CD8-positive, alpha-beta memory T cell (primary cell): ENCODE data around the gene S100A1. TPM values are rescaled to one million over a fixed set of nuclear protein-coding genes. Genes with fewer than 3 reads are reported as not detected.
A peak's percentile ranks its signal among the peaks of the same experiment; 100 is the strongest.

Source experiments
- CTCF ChIA-PET: fragments of 350-600 bp; sonication (Branson Sonifier 250); formaldehyde crosslinking; loops from one replicate; lab custom pipeline; 2021; ENCODE audit warnings: antibody characterized with exemption; lab: Charles Lee
- POLR2A ChIA-PET: fragments of 350-600 bp; sonication (Branson Sonifier 250); formaldehyde crosslinking; loops from one replicate; lab custom pipeline; 2021; ENCODE audit warnings: antibody characterized with exemption; lab: Charles Lee
- DNase-seq, 5 donors: peaks; one replicate each; pipeline versions ENCODE4 v3.0.0 to v3.0.0-alpha.2; 2020 to 2022; ENCODE audit warnings: mixed read lengths in 1 of 5
- H3K27ac ChIP-seq: one replicate; pipeline ENCODE4 v1.7.0; 2013; ENCODE audit warnings: low read depth, mild to moderate bottlenecking, low read length, moderate library complexity
- H3K27me3 ChIP-seq: 2 replicates; pipeline ENCODE4 v1.7.0; 2013; ENCODE audit warnings: low read length, mild to moderate bottlenecking; ENCODE audit not compliant: insufficient read depth, poor library complexity, severe bottlenecking
- H3K36me3 ChIP-seq: 2 replicates; pipeline ENCODE4 v1.7.0; 2013; ENCODE audit warnings: mild to moderate bottlenecking, low read length, moderate library complexity; ENCODE audit not compliant: insufficient read depth
- H3K4me1 ChIP-seq: 2 replicates; pipeline ENCODE4 v1.7.0; 2013; ENCODE audit warnings: mild to moderate bottlenecking, low read length, moderate library complexity; ENCODE audit not compliant: insufficient read depth
- H3K4me3 ChIP-seq: 2 replicates; pipeline ENCODE4 v1.7.0; 2013; ENCODE audit warnings: mild to moderate bottlenecking, low read length
- H3K9me3 ChIP-seq: 2 replicates; pipeline ENCODE4 v1.7.0; 2013; ENCODE audit warnings: mild to moderate bottlenecking, low read length
- H3K27ac Mint-ChIP-seq, 8 donors: one replicate each; pipeline ENCODE4 v1.8.0; 2020 to 2021; ENCODE audit warnings: mixed read lengths in 8 of 8, mild to moderate bottlenecking in 6 of 8, inconsistent platforms in 3 of 8, moderate library complexity in 3 of 8
- H3K27me3 Mint-ChIP-seq, 2 donors: one replicate each; pipeline ENCODE4 v1.8.0; 2020 to 2021; ENCODE audit warnings: mixed read lengths in 2 of 2, mild to moderate bottlenecking in 1 of 2, moderate library complexity in 1 of 2
- H3K36me3 Mint-ChIP-seq, 3 donors: one replicate each; pipeline ENCODE4 v1.8.0; 2020 to 2021; ENCODE audit warnings: mixed read lengths in 3 of 3, inconsistent platforms in 1 of 3, mild to moderate bottlenecking in 1 of 3
- H3K4me1 Mint-ChIP-seq, 3 donors: one replicate each; pipeline ENCODE4 v1.8.0; 2020 to 2021; ENCODE audit warnings: mixed read lengths in 3 of 3, inconsistent platforms in 1 of 3, mild to moderate bottlenecking in 1 of 3
- H3K4me3 Mint-ChIP-seq, 7 donors: one replicate each; pipeline ENCODE4 v1.8.0; 2020 to 2021; ENCODE audit warnings: mixed read lengths in 7 of 7, mild to moderate bottlenecking in 6 of 7, moderate library complexity in 4 of 7, inconsistent platforms in 2 of 7
- H3K9me3 Mint-ChIP-seq, 5 donors: one replicate each; pipeline ENCODE4 v1.8.0; 2020 to 2022; ENCODE audit warnings: mixed read lengths in 5 of 5, mild to moderate bottlenecking in 3 of 5, moderate library complexity in 2 of 5, inconsistent platforms in 1 of 5
- polyA plus RNA-seq: library from polyadenylated mRNA; unstranded; fragments of 300-500 nt; fragmentation: Illumina TruSeq; gene quantifications from one replicate; pipeline ENCODE4 v1.2.3, GENCODE V29; 2021
- total RNA-seq, 2 experiments: library from RNA; stranded (reverse); gene quantifications; one replicate each; pipeline ENCODE4 v1.2.3, GENCODE V29; 2021

The S100A1 gene
- total and polyA plus RNA-seq, 3 experiments from 2014 or later, result 0.07 TPM; not detected in 2

- Histone ChIP-seq H3K4me3 (no peak overlapping the region), H3K27ac (peak overlapping the region; percentile 24), H3K27me3 (no peaks in the 10 kb centered on the region), H3K36me3 (no peaks in the 10 kb centered on the region), H3K9me3 (no peaks in the 10 kb centered on the region), H3K4me1 (no peaks in the 10 kb centered on the region)
- ChIA-PET POLR2A (interaction anchor here (0.6 kb wide), 1 partner anchor 20 kb away, joined by 3 read pairs; no protein-coding TSS in a partner anchor), CTCF (no interaction called here)
- Mint-ChIP-seq H3K36me3 (peaks cover 0 to under 1% (median 0%) of the 10 kb centered on the region in 3 donors), H3K4me3 (no peak overlapping the region), H3K9me3 (no peaks in the 10 kb centered on the region), H3K27me3 (peaks cover 0 to 10% of the 10 kb centered on the region in 2 donors), H3K27ac (peak overlapping the region in 2 of 8 donors; percentile 29 to 87), H3K4me1 (peaks cover 8 to 13% (median 8%) of the 10 kb centered on the region in 3 donors)
- DNase-seq, result no peak
These were observed 556 bp downstream of the S100A1 start for GRCh38 chr1:153628638-153629342.

- no peaks in the 10 kb centered on the region for H3K36me3 ChIP-seq
- ChIA-PET POLR2A (interaction anchor here (0.6 kb wide), 1 partner anchor 19 kb away, joined by 3 read pairs; no protein-coding TSS in a partner anchor), CTCF (no interaction called here)
- H3K4me1 ChIP-seq, result no peaks in the 10 kb centered on the region
- Mint-ChIP-seq H3K4me1 (peaks cover 10 to 14% (median 11%) of the 10 kb centered on the region in 3 donors), H3K36me3 (peaks cover 0 to 4% (median 0%) of the 10 kb centered on the region in 3 donors), H3K27me3 (peaks cover 0 to 10% of the 10 kb centered on the region in 2 donors), H3K4me3 (no peak overlapping the region), H3K27ac (peak overlapping the region in 1 of 8 donors; percentile 87), H3K9me3 (no peaks in the 10 kb centered on the region)
- no peaks in the 10 kb centered on the region for H3K27me3 ChIP-seq
- H3K27ac ChIP-seq, result no peak overlapping the region
- no peak for DNase-seq
- H3K4me3 ChIP-seq, result no peak overlapping the region
- H3K9me3 ChIP-seq, result no peaks in the 10 kb centered on the region
These were observed 1.1 kb downstream of the S100A1 start for GRCh38 chr1:153629343-153629665.

GRCh38 chr1:153629971-153630370, 1.7 kb downstream of the S100A1 start:
- DNase-seq, result no peak
- H3K4me1 Mint-ChIP-seq, result peaks cover 13 to 16% (median 15%) of the 10 kb centered on the region in 3 donors
- peaks cover 0 to 7% (median 0%) of the 10 kb centered on the region in 3 donors for H3K36me3 Mint-ChIP-seq
- no peaks in the 10 kb centered on the region for H3K9me3 Mint-ChIP-seq
- Histone ChIP-seq H3K4me3 (no peak overlapping the region), H3K9me3 (no peaks in the 10 kb centered on the region), H3K27me3 (no peaks in the 10 kb centered on the region), H3K4me1 (no peaks in the 10 kb centered on the region), H3K36me3 (no peaks in the 10 kb centered on the region), H3K27ac (no peak overlapping the region)
- peaks cover 0 to 10% of the 10 kb centered on the region in 2 donors for H3K27me3 Mint-ChIP-seq
- POLR2A ChIA-PET, result no interaction called here
- no peak overlapping the region for H3K27ac Mint-ChIP-seq
- H3K4me3 Mint-ChIP-seq, result no peak overlapping the region
- CTCF ChIA-PET, result no interaction called here

GRCh38 chr1:153630384-153630783, 2.1 kb downstream of the S100A1 start:
- H3K9me3 ChIP-seq, result no peaks in the 10 kb centered on the region
- H3K9me3 Mint-ChIP-seq, result no peaks in the 10 kb centered on the region
- no peak overlapping the region for H3K4me3 Mint-ChIP-seq
- ChIA-PET POLR2A (no interaction called here), CTCF (no interaction called here)
- H3K27me3 Mint-ChIP-seq, result peaks cover 0 to 10% of the 10 kb centered on the region in 2 donors
- no peak for DNase-seq
- H3K4me1 Mint-ChIP-seq, result peaks cover 14 to 19% (median 19%) of the 10 kb centered on the region in 3 donors
- H3K27ac ChIP-seq, result no peak overlapping the region
- H3K4me3 ChIP-seq, result no peak overlapping the region
- H3K27me3 ChIP-seq, result no peaks in the 10 kb centered on the region
- H3K36me3 Mint-ChIP-seq, result peaks cover 0 to 9% (median 0%) of the 10 kb centered on the region in 3 donors
- no peak overlapping the region for H3K27ac Mint-ChIP-seq
- peaks cover 3% of the 10 kb centered on the region for H3K4me1 ChIP-seq
- H3K36me3 ChIP-seq, result no peaks in the 10 kb centered on the region

GRCh38 chr1:153631047-153632022, 3.1 kb downstream of the S100A1 start:
- Mint-ChIP-seq H3K36me3 (peaks cover 0 to 17% (median 0%) of the 10 kb centered on the region in 3 donors), H3K9me3 (no peaks in the 10 kb centered on the region), H3K4me3 (peak overlapping the region in 2 of 7 donors; percentile 11 to 40), H3K27me3 (peaks cover 0 to 7% of the 10 kb centered on the region in 2 donors), H3K27ac (peak overlapping the region in 3 of 8 donors; percentile 22 to 88 (median 66)), H3K4me1 (peaks cover 18 to 29% (median 28%) of the 10 kb centered on the region in 3 donors)
- Histone ChIP-seq H3K4me1 (peaks cover 12% of the 10 kb centered on the region), H3K36me3 (peaks cover 5% of the 10 kb centered on the region), H3K27ac (no peak overlapping the region), H3K9me3 (no peaks in the 10 kb centered on the region), H3K27me3 (no peaks in the 10 kb centered on the region), H3K4me3 (no peak overlapping the region)
- DNase-seq, result no peak
- CTCF ChIA-PET, result interaction anchor here (2.1 kb wide), 1 partner anchor 99 kb away, joined by 5 read pairs; no protein-coding TSS in a partner anchor
- POLR2A ChIA-PET, result interaction anchor here (0.6 kb wide), 1 partner anchor 13 kb away, joined by 4 read pairs; no protein-coding TSS in a partner anchor

GRCh38 chr1:153633161-153633753, 5.0 kb downstream of the S100A1 start:
- Mint-ChIP-seq H3K27me3 (peaks cover 0 to 2% of the 10 kb centered on the region in 2 donors), H3K27ac (peak overlapping the region; percentile 97 to 100 (median 100)), H3K4me3 (peak overlapping the region; percentile 97 to 100 (median 99)), H3K4me1 (peaks cover 29 to 44% (median 44%) of the 10 kb centered on the region in 3 donors), H3K36me3 (peaks cover 6 to 35% (median 6%) of the 10 kb centered on the region in 3 donors), H3K9me3 (no peaks in the 10 kb centered on the region)
- ChIA-PET POLR2A (interaction anchor here (0.5 to 2.2 kb wide), 16 partner anchors 10 to 587 kb away, joined by 3 to 24 read pairs (median 8); partner anchors contain the start of genes CREB3L4, ILF2, INTS3 and NPR1), CTCF (interaction anchor here (0.8 to 2.1 kb wide), 5 partner anchors 10 to 122 kb away, joined by 3 to 5 read pairs (median 3); no protein-coding TSS in a partner anchor)
- Histone ChIP-seq H3K36me3 (peaks cover 24% of the 10 kb centered on the region), H3K27me3 (no peaks in the 10 kb centered on the region), H3K4me1 (peaks cover 30% of the 10 kb centered on the region), H3K27ac (peak overlapping the region; percentile 100), H3K9me3 (no peaks in the 10 kb centered on the region), H3K4me3 (peak overlapping the region; percentile 99)
- DNase-seq, result no peak
